GM20431 (cell line): ENCODE data around the gene TAS1R2.
"Not testable (repeated sequence)": the region's sequence is repeated elsewhere in the genome, so short reads cannot be mapped to it uniquely, and the experiment has no call there.

ENCODE experiments used
- in situ Hi-C: fragments of 300-500 bp; cut with MseI, MboI; formaldehyde crosslinking; loops from one replicate; pipeline ENCODE4 v1.15.0; 2020; ENCODE audit warnings: low sequenced_read_pairs; ENCODE audit not compliant: unreplicated experiment

The TAS1R2 gene

GRCh38 chr1:18859560-18859959 is at the start of gene TAS1R2:
TAS1R2 (minus strand) TSS chr1:18859660; CDS start chr1:18859660, 0 bp downstream.
- in situ Hi-C loops: no loop called here

- in situ Hi-C loops: loop anchor here (25.0 kb wide), 2 partner anchors 179 to 329 kb away; no protein-coding TSS in a partner anchor
Measured at GRCh38 chr1:18907917-18908845, 48.7 kb upstream of the TAS1R2 start.

- in situ Hi-C loops: loop anchor here (25.0 kb wide), 2 partner anchors 180 to 330 kb away; no protein-coding TSS in a partner anchor
Measured at GRCh38 chr1:18907021-18907916, 47.8 kb upstream of the TAS1R2 start.

- in situ Hi-C loops: loop anchor here (25.0 kb wide), 2 partner anchors 184 to 334 kb away; no protein-coding TSS in a partner anchor
Measured at GRCh38 chr1:18903291-18903756, 43.9 kb upstream of the TAS1R2 start.

GRCh38 chr1:18902523-18903290 is 43.2 kb upstream of the TAS1R2 start, which contains the start of gene ALDH4A1:
ALDH4A1 (minus strand) TSS chr1:18902555; CDS start chr1:18902523, 32 bp downstream.
- in situ Hi-C loops: loop anchor here (25.0 kb wide), 2 partner anchors 185 to 335 kb away; no protein-coding TSS in a partner anchor

- in situ Hi-C loops: loop anchor here (25.0 kb wide), 2 partner anchors 185 to 335 kb away; no protein-coding TSS in a partner anchor
Measured at GRCh38 chr1:18901952-18902522, 42.6 kb upstream of the TAS1R2 start.

GRCh38 chr1:18901147-18901951 is 41.9 kb upstream of the TAS1R2 start:
- in situ Hi-C loops: loop anchor here (25.0 kb wide), 2 partner anchors 186 to 336 kb away; no protein-coding TSS in a partner anchor

- in situ Hi-C loops: loop anchor here (25.0 kb wide), 2 partner anchors 187 to 337 kb away; no protein-coding TSS in a partner anchor
Measured at GRCh38 chr1:18900303-18900841, 40.9 kb upstream of the TAS1R2 start.

GRCh38 chr1:18899363-18900049 is 40.0 kb upstream of the TAS1R2 start:
- in situ Hi-C loops: loop anchor here (25.0 kb wide), 2 partner anchors 188 to 338 kb away; no protein-coding TSS in a partner anchor

- in situ Hi-C loops: no loop called here
Measured at GRCh38 chr1:18898567-18898966, 39.1 kb upstream of the TAS1R2 start.

- in situ Hi-C loops: no loop called here
Measured at GRCh38 chr1:18895317-18895716, 35.9 kb upstream of the TAS1R2 start.

GRCh38 chr1:18893120-18893519 is 33.7 kb upstream of the TAS1R2 start:
- in situ Hi-C loops: no loop called here

- in situ Hi-C loops: not testable (repeated sequence)
Measured at GRCh38 chr1:18891858-18892257, 32.4 kb upstream of the TAS1R2 start.

GRCh38 chr1:18891426-18891780 is 31.9 kb upstream of the TAS1R2 start:
- in situ Hi-C loops: no loop called here

GRCh38 chr1:18890706-18891425 is 31.4 kb upstream of the TAS1R2 start:
- in situ Hi-C loops: no loop called here

GRCh38 chr1:18886003-18886335 is 26.5 kb upstream of the TAS1R2 start:
- in situ Hi-C loops: no loop called here
